Fibroblast of skin of left biceps (primary cell): ENCODE measurements around the gene TMEM94.
"Not testable (repeated sequence)": the region's sequence is repeated elsewhere in the genome, so short reads cannot be mapped to it uniquely, and the experiment has no call there.

Source experiments
- DNase-seq, 2 experiments: peaks; one replicate each; pipeline ENCODE4 v3.0.0-alpha.2; 2013; ENCODE audit warnings: low read depth in 2 of 2

Gene TMEM94

DNA sequence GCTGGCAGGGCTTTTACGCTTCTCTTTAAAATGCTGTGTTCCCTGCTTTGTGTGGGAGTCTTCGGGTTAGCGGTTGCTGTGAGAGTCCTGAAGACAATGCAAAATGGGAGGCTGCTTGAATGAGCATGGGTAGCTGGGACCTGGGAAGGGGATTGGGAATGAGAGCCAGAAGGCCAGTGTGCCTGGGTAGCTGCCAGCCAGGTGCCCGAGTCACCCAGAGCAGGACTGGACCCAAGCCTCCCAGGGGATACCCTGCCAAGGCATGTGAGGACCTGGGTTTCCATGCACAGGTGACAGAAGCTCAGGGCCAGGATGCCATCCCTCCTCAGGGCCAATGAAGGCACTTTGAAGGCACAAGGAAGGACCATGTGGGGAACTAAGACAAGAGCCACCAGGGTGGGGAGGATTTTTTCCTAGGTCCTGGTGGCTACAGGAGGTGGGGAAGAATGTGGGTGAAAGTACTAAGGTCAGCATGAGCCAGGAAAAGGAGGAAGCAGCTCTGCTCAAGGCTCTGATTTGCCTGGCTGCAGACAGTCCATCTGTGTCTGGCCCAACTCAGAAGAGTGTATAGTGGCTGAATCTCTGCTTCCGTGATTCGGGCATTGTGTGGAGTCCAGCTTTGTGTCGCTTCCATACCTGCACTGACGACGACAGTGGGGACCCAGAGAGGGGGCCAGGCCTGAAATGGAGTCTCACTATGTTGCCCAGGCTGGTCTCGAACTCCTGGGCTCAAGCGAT lies 20.5 kb downstream of the TMEM94 start:
- no peak for DNase-seq

DNA sequence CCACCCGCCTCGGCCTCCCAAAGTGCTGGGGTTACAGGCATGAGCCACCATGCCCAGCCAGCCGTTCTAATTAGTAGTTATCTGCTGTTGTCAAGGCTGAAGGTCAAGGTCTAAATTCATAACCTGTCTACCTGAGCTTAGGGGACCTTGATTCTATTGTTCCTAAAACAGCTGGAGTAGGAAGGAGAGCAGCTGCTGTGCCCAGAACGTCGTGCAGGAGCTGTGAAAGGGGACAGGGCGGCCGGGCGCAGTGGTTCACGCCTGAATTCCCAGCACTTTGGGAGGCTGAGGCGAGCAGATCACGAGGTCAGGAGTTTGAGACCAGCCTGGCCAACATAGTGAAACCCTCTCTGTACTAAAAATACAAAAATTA lies 21.0 kb downstream of the TMEM94 start:
- DNase-seq: not testable (repeated sequence)

DNA sequence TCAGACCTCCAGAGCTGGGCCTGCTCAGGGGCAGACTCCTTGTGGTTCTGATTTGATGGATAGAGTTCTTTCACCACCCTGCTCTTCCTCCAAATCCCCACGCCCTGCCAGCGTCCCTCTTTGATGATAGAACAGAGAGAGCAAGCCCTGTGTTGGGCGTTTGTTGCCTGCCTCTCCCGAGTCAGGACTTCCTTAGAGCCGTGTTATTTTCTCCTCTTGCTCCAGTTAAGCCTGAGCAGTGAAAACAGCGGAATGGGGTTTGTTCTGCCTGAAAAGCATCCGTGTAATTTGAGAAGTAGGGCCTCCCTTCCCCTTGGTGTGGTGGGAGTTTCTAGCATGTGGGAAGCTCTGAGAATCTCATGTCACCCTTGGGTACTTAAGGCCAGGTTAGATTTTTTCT lies 22.1 kb downstream of the TMEM94 start:
- DNase-seq: no peak

DNA sequence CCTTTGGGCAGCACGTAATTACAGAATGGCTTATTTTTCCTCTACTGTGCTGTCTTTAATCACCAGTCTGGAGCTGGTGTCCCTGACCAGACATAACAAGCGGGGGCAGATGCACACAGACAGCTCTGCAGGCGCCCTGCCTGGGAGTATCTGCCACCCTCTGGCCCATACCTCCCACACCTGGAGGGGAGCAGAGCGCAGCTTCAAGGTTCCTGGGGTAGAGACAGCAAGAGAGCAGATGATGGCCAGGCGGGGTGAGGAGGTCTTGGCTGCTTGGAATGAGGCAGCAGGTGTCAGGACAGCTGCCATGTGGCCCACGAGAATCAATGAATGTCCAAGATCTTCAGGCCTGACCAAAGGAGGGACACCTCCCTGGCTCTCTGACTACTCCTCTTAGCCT lies 23.8 kb downstream of the TMEM94 start:
- DNase-seq: no peak

DNA sequence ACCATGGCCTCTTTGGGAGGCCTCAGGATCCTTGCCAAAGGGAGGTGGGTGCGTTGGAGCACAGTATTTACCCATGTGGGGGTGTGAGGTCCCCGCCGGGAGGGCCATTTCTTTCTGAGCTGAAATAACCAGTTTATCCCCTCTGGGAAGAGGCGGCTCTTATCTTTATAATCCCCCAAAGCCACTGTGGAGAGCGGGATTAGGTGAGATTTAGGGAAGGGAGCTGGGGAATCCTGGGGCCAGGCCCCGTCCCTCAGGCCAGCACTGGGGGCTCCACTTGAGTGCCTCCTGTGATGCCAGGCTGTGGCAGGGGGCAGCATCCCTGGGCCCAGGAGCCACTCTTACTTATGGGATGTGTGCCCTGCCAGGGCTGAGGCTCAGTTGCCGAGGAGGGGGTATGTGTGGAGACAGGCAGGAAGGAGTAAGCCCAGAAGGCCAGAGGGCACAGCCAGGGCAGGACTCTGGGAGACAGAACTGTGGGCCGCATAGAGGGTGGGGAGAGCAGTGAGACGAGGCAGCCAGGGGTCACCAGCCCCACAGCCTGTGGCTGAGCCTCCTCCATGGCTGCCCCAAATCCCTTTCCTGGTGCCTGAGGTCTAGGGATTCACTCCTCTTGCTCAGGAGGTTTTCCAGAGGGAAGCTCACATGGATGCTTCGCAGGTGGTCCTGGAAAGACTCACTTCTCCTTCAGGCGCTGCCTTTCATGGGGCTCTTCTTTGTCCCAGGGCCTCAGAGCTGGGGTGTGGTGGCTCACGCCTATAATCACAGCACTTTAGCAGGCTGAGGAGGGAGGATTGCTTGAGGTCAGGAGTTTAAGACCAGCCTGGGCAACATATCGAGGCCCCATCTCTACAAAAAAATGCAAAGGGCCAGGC lies 25.0 kb downstream of the TMEM94 start:
- no peak for DNase-seq

DNA sequence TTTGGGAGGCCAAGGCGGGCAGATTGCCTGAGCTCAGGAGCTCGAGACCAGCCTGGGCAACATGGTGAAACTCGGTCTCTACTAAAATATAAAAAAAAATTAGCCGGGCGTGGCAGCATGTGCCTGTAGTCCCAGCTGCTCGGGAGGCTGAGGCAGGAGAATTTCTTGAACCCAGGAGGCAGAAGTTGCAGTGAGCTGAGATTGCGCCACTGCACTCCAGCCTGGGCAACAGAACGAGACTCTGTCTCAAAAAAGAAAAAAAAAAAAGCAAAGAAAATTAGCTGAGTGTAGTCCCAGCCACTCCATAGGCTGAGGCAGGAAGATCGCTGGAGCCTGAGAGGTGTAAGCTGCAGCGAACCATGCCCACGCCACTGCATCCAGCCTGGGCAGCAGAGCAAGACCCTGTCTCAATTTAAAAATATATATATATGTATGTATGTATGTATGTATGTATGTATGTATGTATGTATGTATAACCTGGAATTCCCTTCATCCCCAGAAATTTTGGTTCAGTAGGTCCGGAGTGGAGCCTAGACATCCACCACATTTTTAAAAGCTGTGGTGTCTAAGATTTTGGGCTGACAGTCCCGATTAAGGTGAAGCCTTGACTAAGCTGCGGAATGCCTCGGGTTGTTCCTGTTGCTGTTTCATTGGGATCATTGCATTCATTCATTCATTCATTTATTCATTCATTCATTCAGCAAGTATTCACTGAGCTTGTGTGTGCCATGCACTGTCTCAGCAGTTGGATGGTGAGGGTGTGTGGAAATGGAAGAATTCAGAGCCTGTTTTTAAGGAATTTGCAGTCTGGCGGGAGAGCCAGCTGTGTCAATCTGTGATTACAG lies 25.9 kb downstream of the TMEM94 start:
- DNase-seq: no peak

DNA sequence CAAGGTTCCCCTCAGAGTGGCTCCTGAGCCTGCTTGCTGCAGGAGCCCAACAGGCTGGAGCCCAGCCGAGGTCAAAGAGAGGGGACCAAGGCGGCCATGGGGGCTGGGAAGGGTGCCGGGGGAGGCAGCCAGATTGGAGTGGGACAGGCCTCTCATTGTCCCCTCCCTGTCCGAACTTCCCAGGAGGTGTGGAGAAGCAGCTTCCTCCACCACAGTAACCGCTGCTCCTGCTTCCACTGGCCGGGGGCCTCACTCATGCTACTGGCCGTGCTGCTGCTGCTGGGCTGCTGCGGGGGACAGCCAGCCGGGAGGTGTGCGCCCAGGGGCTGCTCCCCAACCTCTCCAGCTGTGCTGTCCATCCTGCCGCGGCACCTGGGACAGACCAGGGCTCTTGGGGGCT lies 29.3 kb downstream of the TMEM94 start:
- no peak for DNase-seq

DNA sequence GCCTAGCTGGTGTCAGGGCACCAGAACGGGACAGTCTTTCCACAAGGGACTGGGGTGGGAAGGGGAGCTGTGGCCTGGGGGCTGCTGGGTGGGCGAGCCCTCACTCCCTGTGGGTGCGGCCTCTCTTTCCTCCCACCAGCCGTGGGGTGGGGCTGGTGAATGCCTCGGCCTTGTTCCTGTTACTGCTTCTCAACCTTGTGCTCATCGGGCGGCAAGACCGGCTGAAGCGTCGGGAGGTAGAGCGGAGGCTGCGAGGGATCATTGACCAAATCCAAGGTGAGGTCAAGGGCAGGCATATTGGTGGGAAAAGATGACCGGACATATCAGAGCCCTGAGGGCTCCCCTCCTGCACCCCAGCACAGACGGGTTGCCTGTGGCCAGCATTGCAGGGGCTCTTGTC lies 29.7 kb downstream of the TMEM94 start:
- DNase-seq: no peak

DNA sequence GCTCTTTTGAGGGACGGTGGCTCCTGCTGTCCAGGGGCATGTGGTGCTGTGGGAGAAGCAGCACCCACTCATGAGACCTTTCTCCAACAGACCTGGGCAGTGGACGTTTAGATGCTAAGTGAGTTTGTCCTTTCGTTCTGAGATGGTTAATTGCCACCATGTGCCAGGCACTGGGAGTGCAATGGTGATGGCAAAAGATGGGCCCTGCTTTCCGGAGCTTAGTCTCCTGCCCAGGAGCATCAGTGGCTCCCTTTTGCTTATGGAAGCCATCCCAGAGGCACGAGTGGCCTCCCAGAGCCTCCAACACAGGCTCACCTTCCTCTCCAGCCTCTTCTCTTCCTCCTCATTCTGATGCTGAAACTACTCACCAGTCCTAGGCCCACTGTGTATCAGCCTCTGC lies 30.5 kb downstream of the TMEM94 start:
- DNase-seq: no peak

DNA sequence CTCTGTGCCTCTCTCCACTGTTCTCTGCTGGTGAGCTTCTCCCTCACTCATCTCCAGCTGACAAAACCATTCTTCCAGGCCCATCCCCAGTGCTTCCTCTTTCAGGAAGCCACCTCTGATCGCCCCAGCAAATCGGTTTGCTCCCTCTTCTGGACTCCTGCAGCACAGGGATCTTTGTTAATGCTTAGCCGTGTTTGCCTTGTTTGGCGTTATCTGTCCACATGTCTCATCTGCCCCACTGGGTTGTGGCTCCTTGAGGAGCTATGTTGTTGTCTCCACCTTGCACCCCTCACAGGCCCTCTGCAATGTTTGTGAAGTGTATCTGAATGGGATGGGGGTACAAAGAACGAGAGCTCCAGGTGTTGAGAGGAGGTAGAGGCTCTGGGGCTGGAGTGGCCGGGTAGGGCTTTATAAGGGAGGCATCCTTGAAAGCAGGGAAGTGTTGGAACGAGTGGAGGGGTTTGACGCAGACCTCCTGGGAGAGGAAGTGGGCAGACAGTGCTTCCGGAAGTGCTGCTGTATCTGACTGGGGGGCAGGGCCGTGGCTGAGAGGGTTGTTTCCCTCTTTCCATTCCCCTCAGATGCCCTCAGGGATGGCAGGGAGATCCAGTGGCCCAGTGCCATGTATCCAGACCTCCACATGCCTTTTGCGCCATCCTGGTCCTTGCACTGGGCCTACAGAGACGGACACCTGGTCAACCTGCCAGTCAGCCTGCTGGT lies 31.1 kb downstream of the TMEM94 start:
- no peak for DNase-seq

DNA sequence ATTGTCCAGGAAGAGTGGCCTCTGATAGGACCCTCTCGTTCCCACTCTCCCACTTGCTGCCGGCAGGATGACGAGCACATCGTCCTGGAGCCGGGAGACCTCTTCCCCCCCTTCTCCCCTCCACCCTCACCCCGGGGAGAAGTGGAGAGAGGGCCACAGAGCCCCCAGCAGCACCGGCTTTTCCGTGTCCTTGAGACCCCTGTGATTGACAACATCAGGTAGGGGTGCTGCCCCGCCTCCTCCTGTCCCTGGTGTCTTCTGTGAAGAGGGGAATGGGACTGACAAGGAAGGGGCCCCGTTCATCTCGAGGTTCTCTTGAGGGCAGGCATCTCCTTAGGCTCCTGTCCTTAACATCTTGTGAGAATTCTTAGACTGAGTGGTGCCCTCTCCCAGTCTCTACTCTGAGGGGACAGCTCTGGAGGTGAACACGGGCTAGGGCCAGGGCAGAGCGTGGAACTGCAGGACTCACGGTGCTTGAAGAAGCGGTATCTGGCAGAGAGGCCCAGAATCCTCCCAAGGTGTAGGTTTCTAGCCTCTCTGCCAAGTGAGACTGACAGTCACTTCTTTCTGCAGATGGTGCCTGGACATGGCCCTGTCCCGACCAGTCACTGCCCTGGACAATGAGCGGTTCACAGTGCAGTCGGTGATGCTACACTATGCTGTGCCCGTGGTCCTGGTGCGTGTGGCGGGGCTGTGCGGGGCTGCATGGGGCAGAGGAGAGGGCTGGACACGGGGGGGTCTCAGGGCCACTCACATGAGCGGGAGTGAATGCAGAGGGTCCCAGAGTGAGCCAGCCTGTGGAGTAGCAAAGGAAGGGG lies 32.5 kb downstream of the TMEM94 start:
- no peak for DNase-seq

DNA sequence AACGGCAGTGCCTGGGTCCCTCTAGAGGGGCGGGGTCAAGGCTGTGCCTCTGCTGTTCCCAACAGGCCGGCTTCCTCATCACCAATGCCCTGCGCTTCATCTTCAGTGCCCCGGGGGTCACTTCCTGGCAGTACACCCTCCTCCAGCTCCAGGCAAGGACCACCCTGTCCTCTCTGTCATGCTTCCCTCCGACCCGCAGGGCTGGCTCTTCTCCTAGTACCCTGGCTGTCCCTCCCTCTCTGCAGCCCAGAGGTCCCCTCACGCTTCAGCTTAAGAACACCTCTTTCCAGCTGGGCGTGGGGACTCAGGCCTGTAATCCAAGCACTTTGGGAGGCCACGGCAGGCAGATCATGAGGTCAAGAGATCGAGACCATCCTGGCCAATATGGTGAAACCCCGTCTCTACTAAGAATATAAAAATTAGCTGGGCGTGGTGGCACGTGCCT lies 33.1 kb downstream of the TMEM94 start:
- no peak for DNase-seq

DNA sequence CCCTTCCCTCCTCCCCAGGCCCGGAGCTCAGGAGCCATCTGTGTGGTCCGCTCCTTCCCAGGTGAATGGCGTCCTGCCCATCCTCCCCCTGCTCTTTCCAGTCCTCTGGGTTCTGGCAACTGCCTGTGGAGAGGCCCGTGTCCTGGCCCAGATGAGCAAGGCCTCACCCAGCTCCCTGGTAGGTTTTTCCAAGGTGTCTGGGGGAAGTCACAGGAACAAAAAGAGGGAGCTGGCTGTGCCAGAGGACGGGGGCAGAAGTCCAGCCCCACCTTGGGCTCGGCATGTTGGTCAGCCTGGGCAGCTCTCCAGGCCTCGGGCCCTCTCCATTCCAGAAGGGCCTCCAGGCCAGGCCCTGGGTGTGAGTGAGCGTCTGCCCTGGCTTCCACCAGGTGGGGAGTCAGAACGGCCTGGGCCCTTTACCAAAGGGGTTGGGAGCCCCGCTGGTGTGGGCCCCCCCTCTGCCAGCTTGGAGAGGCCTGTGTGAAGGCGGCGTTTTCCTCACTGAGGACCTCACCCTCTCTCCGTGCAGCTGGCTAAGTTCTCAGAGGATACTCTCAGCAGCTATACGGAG lies 33.8 kb downstream of the TMEM94 start:
- no peak for DNase-seq

DNA sequence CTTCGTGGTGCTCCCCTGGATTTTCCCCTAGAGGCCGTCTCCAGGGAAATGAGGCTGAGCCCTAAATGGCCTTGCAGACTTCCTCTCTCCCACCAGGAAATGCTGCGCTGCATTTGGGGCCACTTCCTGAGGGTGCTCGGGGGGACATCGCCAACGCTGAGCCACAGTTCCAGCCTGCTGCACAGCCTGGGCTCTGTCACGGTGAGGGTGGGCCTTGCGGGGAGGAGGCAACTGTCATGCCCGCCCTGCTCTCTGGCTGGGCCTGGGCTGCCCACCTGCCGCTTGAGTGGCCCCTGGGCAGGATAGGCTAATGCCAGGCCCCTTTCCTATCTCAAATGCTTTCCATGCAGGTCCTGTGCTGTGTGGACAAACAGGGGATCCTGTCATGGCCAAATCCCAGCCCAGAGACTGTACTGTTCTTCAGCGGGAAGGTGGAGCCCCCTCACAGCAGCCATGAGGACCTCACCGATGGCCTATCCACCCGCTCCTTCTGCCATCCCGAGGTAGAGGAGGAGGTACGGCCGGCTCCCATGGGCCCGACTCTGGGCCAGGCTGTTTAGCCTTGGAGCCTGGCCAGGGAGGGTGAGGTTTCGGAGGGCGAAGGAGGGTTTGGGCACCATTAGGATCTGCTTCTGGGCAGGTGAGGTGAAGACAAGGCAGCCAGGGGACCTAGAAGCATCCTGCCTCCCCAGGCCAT lies 34.7 kb downstream of the TMEM94 start:
- no peak for DNase-seq

DNA sequence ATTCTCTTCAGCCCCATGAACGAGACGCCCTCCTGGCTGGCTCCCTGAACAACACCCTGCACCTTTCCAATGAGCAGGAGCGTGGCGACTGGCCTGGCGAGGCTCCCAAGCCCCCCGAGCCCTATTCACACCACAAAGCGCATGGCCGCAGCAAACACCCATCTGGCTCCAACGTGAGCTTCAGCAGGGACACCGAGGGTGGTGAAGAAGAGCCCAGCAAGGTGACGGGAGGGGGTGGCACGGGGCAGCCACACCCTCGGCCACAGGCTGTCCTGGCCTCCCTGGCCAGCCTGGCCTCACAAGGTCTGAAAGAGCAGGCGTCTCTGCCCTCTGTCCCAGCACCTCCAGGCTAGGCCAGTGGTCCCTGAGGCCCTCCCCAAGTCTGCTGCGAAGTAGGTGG lies 35.2 kb downstream of the TMEM94 start:
- no peak for DNase-seq

DNA sequence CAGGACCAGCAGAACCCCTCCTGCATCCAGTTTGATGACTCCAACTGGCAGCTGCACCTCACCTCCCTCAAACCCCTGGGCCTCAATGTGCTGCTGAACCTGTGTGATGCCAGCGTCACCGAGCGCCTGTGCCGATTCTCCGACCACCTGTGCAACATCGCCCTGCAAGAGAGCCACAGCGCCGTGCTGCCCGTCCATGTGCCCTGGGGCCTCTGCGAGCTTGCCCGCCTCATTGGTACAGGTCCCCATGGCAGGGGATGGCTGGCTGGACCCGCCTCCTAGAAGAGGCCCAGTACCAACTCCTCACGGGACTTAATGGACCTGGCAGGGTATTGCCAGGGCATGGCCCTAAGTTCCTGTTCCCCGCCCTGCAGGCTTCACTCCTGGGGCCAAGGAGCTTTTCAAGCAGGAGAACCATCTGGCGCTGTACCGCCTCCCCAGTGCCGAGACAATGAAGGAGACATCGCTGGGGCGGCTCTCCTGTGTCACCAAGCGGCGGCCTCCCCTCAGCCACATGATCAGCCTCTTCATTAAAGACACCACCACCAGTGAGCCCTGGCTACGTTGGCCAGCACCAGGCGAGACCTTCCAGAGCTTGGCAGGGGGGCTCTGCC lies 36.2 kb downstream of the TMEM94 start:
- DNase-seq: no peak

DNA sequence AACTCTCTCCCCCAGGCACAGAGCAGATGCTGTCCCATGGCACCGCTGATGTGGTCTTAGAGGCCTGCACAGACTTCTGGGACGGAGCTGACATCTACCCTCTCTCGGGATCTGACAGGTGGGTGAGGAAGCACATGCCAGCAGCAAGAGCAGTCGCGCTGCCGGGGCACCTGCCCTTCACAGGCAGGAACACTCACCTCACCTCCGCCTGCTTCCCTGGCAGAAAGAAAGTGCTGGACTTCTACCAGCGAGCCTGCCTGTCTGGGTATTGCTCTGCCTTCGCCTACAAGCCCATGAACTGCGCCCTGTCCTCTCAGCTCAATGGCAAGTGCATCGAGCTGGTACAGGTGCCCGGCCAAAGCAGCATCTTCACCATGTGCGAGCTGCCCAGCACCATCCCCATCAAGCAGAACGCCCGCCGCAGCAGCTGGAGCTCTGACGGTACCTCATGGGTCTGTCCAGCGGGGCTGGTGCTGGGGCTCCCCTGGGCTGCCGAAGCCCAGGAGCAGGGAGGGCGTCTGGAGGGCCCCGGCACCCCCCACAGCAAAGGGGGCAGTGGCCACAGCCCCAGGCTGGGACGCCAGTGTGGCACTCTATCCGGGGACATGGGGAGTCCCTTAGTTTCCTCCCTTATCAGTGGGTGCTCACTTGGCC lies 37.2 kb downstream of the TMEM94 start:
- no peak for DNase-seq

DNA sequence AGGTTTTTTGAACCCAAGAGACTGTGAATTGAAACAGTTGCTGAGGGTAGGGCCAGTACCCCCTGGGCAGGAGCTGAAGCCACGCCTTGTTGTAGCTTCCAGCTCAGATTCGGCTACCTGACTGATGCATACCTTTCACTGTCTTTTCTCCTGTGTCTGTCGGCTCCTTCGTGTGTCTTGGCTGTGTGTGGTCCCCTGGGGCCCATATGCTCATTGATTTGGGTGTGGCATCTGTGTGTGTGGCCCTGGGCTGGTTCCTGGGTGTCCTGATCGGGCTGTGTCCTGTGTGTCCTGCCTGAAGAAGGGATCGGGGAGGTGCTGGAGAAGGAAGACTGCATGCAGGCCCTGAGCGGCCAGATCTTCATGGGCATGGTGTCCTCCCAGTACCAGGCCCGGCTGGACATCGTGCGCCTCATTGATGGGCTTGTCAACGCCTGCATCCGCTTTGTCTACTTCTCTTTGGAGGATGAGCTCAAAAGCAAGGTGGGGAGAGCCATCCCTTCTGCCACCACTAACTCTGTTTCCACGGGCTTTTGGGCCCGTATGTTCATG lies 38.0 kb downstream of the TMEM94 start:
- no peak for DNase-seq

DNA sequence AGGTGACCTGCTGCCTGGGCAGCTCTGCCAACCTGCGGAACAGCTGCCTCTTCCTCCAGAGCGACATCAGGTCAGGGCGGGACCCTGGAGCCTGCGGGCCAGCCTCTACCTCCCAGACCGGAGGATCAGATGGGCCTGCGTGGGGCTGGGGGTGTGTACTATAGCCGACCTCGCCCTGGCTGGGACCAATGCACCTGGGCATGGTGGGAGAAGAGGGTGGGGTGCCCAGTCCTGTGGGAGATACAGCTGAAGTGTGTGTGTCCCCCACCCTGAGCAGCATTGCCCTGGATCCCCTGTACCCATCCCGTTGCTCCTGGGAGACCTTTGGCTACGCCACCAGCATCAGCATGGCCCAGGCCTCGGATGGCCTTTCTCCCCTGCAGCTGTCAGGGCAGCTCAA lies 39.6 kb downstream of the TMEM94 start:
- DNase-seq: no peak
